Fibroblast of the aortic adventitia (primary cell): ENCODE results near the gene INHBE. TPM values are rescaled to one million over a fixed set of nuclear protein-coding genes. Genes with fewer than 3 reads are reported as not detected.

Experiments used
- DNase-seq: peaks from one replicate; pipeline ENCODE4 v3.0.0-alpha.2; 2010; ENCODE audit warnings: low read depth
- H3K4me3 ChIP-seq: 2 replicates; pipeline ENCODE4 v1.5.1; 2011; ENCODE audit warnings: low read depth, mild to moderate bottlenecking, control low read depth, low read length, moderate library complexity
- CTCF ChIP-seq: IDR thresholded peaks from 2 replicates; pipeline ENCODE4 v1.5.1; 2011; ENCODE audit warnings: mild to moderate bottlenecking, low read length, control low read depth, inconsistent platforms; ENCODE audit not compliant: insufficient read depth
- total RNA-seq: library from RNA; depleted of rRNA; stranded (reverse); fragments of >200 nt; gene quantifications from 2 replicates; pipeline ENCODE4 v1.2.3, GENCODE V29; 2012; ENCODE audit warnings: low replicate concordance

Gene INHBE
- total RNA-seq, 1 donor, result 0.99 TPM

GRCh38 chr12:57456737-57457490 lies 1.8 kb downstream of the INHBE start:
- TF ChIP-seq CTCF, result no peak
- no peak overlapping the region for H3K4me3 ChIP-seq
- DNase-seq, result no peak

GRCh38 chr12:57458665-57459054 lies 3.6 kb downstream of the INHBE start:
- no peak for TF ChIP-seq CTCF
- peak overlapping the region; percentile 76 for H3K4me3 ChIP-seq
- DNase-seq, result no peak

- peak; percentile 93 for TF ChIP-seq CTCF
- peak overlapping the region; percentile 76 for H3K4me3 ChIP-seq
- DNase-seq, result peak; percentile 97
These were observed 4.1 kb downstream of the INHBE start for GRCh38 chr12:57459055-57459749.

- no peak for TF ChIP-seq CTCF
- peak within 1 kb of the TSS; percentile 76 for H3K4me3 ChIP-seq
- no peak for DNase-seq
These were observed 4.8 kb downstream of the INHBE start, which contains the start of gene GLI1 for GRCh38 chr12:57459750-57460467. GLI1 (plus strand) TSS chr12:57459785; CDS start chr12:57463692, 3,907 bp downstream.

- TF ChIP-seq CTCF, result no peak
- DNase-seq, result no peak
- peak overlapping the region; percentile 76 for H3K4me3 ChIP-seq
These were observed 5.3 kb downstream of the INHBE start for GRCh38 chr12:57460468-57460784.

GRCh38 chr12:57460841-57461275 lies 5.8 kb downstream of the INHBE start:
- no peak for TF ChIP-seq CTCF
- peak overlapping the region; percentile 76 for H3K4me3 ChIP-seq
- no peak for DNase-seq
